Stimulated activated CD8-positive, alpha-beta memory T cell treated with anti-CD3 and anti-CD28 coated beads, Interleukin-7, amount 100 ng/mL, for 24 hours (primary cell): Measurements from ENCODE around the gene CHMP5.
"Not testable (repeated sequence)": the region's sequence is repeated elsewhere in the genome, so short reads cannot be mapped to it uniquely, and the experiment has no call there.

Source experiments
- DNase-seq: peaks from one replicate; pipeline ENCODE4 v3.0.0-alpha.2; 2020; ENCODE audit warnings: low read depth

The CHMP5 gene

GRCh38 chr9:33277484-33277883 is 12.6 kb downstream of the CHMP5 start:
- DNase-seq = no peak

- no peak for DNase-seq
Measured at GRCh38 chr9:33285502-33285901, 20.7 kb downstream of the CHMP5 start.

- DNase-seq = no peak
Measured at GRCh38 chr9:33287087-33287490, 22.2 kb downstream of the CHMP5 start.

- no peak for DNase-seq
Measured at GRCh38 chr9:33288235-33288634, 23.4 kb downstream of the CHMP5 start.

- DNase-seq = no peak
Measured at GRCh38 chr9:33288828-33289483, 24.1 kb downstream of the CHMP5 start.

- DNase-seq = no peak
Measured at GRCh38 chr9:33289496-33289895, 24.6 kb downstream of the CHMP5 start.

- DNase-seq = no peak
Measured at GRCh38 chr9:33289936-33290246, 25.0 kb downstream of the CHMP5 start.

GRCh38 chr9:33290247-33291030 is 25.6 kb downstream of the CHMP5 start, which contains the start of gene NFX1:
Gene NFX1 (plus strand): TSS chr9:33290516. CDS start chr9:33290573, 57 bp downstream.
- peak; percentile 97 for DNase-seq

GRCh38 chr9:33291031-33291397 is 26.2 kb downstream of the CHMP5 start:
- DNase-seq = no peak

GRCh38 chr9:33291901-33292300 is 27.1 kb downstream of the CHMP5 start:
- no peak for DNase-seq

- DNase-seq = no peak
Measured at GRCh38 chr9:33293782-33294181, 28.9 kb downstream of the CHMP5 start.

- no peak for DNase-seq
Measured at GRCh38 chr9:33294670-33295432, 30.0 kb downstream of the CHMP5 start.

- no peak for DNase-seq
Measured at GRCh38 chr9:33295571-33295970, 30.7 kb downstream of the CHMP5 start.

GRCh38 chr9:33297432-33297831 is 32.6 kb downstream of the CHMP5 start:
- DNase-seq = no peak

GRCh38 chr9:33300546-33300945 is 35.7 kb downstream of the CHMP5 start:
- no peak for DNase-seq

GRCh38 chr9:33304362-33304761 is 39.5 kb downstream of the CHMP5 start:
- DNase-seq = no peak

- no peak for DNase-seq
Measured at GRCh38 chr9:33306037-33306436, 41.2 kb downstream of the CHMP5 start.

GRCh38 chr9:33307067-33307466 is 42.2 kb downstream of the CHMP5 start:
- no peak for DNase-seq

- DNase-seq = no peak
Measured at GRCh38 chr9:33309903-33310302, 45.1 kb downstream of the CHMP5 start.

GRCh38 chr9:33310748-33311147 is 45.9 kb downstream of the CHMP5 start:
- DNase-seq = no peak

GRCh38 chr9:33311953-33312352 is 47.1 kb downstream of the CHMP5 start:
- no peak for DNase-seq

- no peak for DNase-seq
Measured at GRCh38 chr9:33315371-33315770, 50.5 kb downstream of the CHMP5 start.

- not testable (repeated sequence) for DNase-seq
Measured at GRCh38 chr9:33317136-33317535, 52.3 kb downstream of the CHMP5 start.
